ENCODE data around the gene BMPR1A. TPM values are rescaled to one million over a fixed set of nuclear protein-coding genes. Genes with fewer than 3 reads are reported as not detected.
"Not testable (repeated sequence)": the region's sequence is repeated elsewhere in the genome, so short reads cannot be mapped to it uniquely, and the experiment has no call there.

The BMPR1A gene
- total RNA-seq, 8 experiments from 2014 or later, result 15.8 to 44.1 (median 27.9) TPM

- no peak for ATAC-seq (replicated peaks in 6 of 8)
- Histone ChIP-seq H3K4me1 (replicated peaks in 1 of 2) (peaks cover 16 to 25% of the 10 kb centered on the region in 2 donors), H3K27ac (no peak overlapping the region), H3K4me3 (no peak overlapping the region)
- 80 to 100% (median 100%) methylated on average over 1 to 2 of the region's 3 CpGs; no CpG with 5 or more reads in 6 of the 10 experiments for WGBS, 10 experiments
- in situ Hi-C loops (cut with MboI; ENCODE audit: low pct_unique_long_range_greater_than_20kb in 2 of 9, low sequenced_read_pairs in 9 of 9, unreplicated experiment in 9 of 9), result loop anchor here in 2 of 9 experiments (25.0 kb wide), 1 partner anchor 117 kb away; no protein-coding TSS in a partner anchor
Measured at GRCh38 chr10:86944907-86945306, 188.5 kb downstream of the BMPR1A start.

GRCh38 chr10:86945361-86946212, 189.2 kb downstream of the BMPR1A start:
- in situ Hi-C loops (cut with MboI; ENCODE audit: low pct_unique_long_range_greater_than_20kb in 2 of 9, low sequenced_read_pairs in 9 of 9, unreplicated experiment in 9 of 9), result loop anchor here in 2 of 9 experiments (25.0 kb wide), 1 partner anchor 117 kb away; no protein-coding TSS in a partner anchor
- peak; percentile 4 to 80 (median 72) for ATAC-seq (replicated peaks in 6 of 8)
- WGBS, 10 experiments, result 0 to 69% (median 56%) methylated on average over 1 to 4 of the region's 18 CpGs; no CpG with 5 or more reads in 3 of the 10 experiments
- Histone ChIP-seq H3K27ac (peak overlapping the region in 1 of 2 donors; percentile 30), H3K4me1 (replicated peaks in 1 of 2) (peaks cover 16 to 24% of the 10 kb centered on the region in 2 donors), H3K4me3 (no peak overlapping the region)

DNA sequence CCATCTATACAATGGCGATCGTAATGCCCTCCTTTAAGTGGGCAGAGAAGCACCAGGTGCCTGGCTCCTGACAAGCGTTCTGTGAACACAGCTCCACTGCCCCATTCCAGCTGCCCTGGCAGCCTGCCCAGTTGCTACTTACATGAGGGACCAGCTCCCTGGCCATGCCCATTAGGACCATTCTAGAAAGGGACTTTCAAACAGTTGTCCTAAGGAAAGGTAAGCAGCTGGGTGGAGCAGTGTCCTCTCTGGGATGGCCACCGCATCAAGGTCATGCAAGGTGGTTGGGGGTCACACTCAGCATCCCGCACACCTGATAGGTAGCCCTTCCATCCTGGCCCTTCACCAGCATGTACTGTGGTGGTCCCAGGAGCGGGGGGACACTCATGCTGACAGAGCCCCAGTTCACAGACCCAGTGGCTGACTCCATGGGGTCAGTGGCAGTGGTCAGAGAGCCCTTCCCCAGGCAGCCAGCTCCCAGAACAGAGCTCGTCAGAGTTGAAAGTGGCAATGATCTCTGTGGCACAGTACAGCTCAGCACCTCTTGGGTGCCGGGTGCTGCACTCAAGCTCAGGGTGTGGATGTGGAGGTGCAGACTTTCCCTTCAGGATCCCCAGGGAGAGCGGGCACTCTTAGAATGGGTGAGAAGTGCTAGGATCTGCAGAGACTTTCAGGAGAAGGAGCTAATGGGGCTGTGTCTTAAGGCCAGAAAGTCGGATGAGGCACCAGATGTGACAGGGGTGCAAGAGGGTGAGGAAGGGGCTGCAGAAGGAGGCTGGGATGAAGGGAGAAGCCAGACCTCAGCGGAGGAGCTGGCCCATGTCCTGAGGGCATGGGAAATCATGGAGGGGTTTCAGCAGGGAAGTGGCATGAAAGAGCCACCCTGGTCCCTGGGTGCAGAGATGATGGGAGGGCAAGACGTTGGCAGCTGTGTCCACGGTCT, 190.1 kb downstream of the BMPR1A start:
- in situ Hi-C loops (cut with MboI; ENCODE audit: low pct_unique_long_range_greater_than_20kb in 2 of 9, low sequenced_read_pairs in 9 of 9, unreplicated experiment in 9 of 9), result loop anchor here in 2 of 9 experiments (25.0 kb wide), 1 partner anchor 116 kb away; no protein-coding TSS in a partner anchor
- WGBS, 10 experiments, result 76 to 93% (median 89%) methylated on average over 2 to 5 of the region's 13 CpGs; no CpG with 5 or more reads in 4 of the 10 experiments
- H3K4me1 ChIP-seq (replicated peaks in 1 of 2), result peaks cover 16 to 24% of the 10 kb centered on the region in 2 donors
- no peak overlapping the region for H3K27ac ChIP-seq
- ATAC-seq (replicated peaks in 6 of 8), result peak in 4 of 8 experiments; percentile 6 to 49 (median 24)
- H3K4me3 ChIP-seq, result no peak overlapping the region

- H3K4me3 ChIP-seq; H3K27ac ChIP-seq; ATAC-seq (replicated peaks in 6 of 8): not testable (repeated sequence)
- WGBS, 10 experiments, result 67 to 100% (median 84%) methylated on average over 1 to 3 of the region's 4 CpGs; no CpG with 5 or more reads in 5 of the 10 experiments
- H3K4me1 ChIP-seq (replicated peaks in 1 of 2), result peaks cover 16 to 24% of the 10 kb centered on the region in 2 donors
- in situ Hi-C loops (cut with MboI; ENCODE audit: low pct_unique_long_range_greater_than_20kb in 2 of 9, low sequenced_read_pairs in 9 of 9, unreplicated experiment in 9 of 9), result loop anchor here in 2 of 9 experiments (25.0 kb wide), 1 partner anchor 114 kb away; no protein-coding TSS in a partner anchor
Measured at GRCh38 chr10:86947806-86948205, 191.4 kb downstream of the BMPR1A start.

DNA sequence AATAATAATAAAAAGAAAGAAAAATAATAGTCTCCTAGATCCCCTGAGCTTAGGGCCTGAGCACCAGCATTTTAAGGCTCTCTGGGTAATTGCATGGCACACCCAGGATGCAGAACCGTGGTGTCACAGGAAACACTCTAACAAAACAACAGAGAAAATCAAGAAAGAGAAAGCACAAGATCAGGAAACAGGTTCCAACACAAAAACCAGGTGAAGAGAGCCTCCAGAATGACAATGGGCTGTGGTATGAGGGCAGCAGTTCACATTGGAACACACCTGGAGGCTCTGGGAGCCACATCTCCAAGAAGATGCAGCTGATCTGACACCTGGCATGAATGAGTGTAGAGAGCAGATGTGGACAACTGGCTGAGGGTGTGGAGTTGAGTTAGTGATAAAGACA, 193.9 kb downstream of the BMPR1A start:
- 33 to 100% (median 83%) methylated on average over 1 of the region's 1 CpG; no CpG with 5 or more reads in 5 of the 10 experiments for WGBS, 10 experiments
- Histone ChIP-seq H3K4me3 (no peak overlapping the region), H3K27ac (no peak overlapping the region), H3K4me1 (replicated peaks in 1 of 2) (peaks cover 34 to 41% of the 10 kb centered on the region in 2 donors)
- in situ Hi-C loops (cut with MboI; ENCODE audit: low pct_unique_long_range_greater_than_20kb in 2 of 9, low sequenced_read_pairs in 9 of 9, unreplicated experiment in 9 of 9), result no loop called here
- ATAC-seq (replicated peaks in 6 of 8), result no peak

DNA sequence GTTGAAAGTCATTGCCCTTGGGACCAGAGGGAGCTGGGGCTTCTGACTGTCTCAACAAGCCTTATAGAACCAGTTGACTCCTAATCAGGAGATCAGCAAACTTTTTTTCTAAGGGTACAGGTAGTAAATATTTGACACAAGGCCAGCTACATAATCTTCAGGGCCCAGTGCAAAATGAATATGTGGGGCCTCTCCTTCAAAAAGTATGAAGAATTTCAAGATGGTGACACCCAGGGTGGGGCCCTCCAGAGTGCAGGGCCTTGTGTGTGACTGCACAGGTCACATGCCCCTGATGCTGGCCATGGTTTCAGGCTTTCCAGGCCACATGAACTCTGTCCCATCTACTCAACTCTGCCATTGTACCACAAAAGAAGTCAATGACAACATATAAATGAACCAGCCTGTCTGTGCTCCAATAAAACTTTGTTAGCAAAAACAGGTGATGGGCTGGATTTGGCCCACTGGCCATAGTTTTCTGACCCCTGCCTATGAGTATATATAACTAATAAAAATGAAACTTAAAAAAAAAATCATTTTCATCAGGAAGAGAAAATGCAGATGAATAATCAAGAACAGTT, 194.9 kb downstream of the BMPR1A start:
- no peak overlapping the region for H3K27ac ChIP-seq
- H3K4me1 ChIP-seq (replicated peaks in 1 of 2), result peaks cover 39 to 42% of the 10 kb centered on the region in 2 donors
- ATAC-seq (replicated peaks in 6 of 8), result peak in 2 of 8 experiments; percentile 7 to 12
- in situ Hi-C loops (cut with MboI; ENCODE audit: low pct_unique_long_range_greater_than_20kb in 2 of 9, low sequenced_read_pairs in 9 of 9, unreplicated experiment in 9 of 9), result no loop called here
- no peak overlapping the region for H3K4me3 ChIP-seq

DNA sequence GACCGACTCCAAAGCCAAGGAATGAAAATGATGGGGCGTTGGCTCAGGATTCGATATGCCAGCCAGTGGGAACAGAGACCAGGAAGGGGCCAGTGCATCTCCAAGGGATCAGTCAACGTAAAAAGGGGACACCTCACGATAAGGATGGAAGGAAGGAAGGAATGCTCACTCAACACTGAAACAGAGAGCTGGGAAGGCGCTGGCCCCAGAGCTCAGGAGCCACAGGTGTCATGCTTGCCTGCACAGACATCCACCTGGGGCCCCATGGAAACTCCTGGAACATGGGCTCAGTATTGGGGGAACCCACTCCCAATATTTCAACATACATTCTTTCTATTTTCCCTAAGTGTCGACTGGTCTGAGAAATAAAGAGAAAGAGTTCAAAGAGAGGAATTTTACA, 195.7 kb downstream of the BMPR1A start:
- H3K4me1 ChIP-seq (replicated peaks in 1 of 2), result peaks cover 41 to 43% of the 10 kb centered on the region in 2 donors
- WGBS, 10 experiments, result 77 to 100% (median 91%) methylated on average over 1 to 7 of the region's 7 CpGs; no CpG with 5 or more reads in 4 of the 10 experiments

DNA sequence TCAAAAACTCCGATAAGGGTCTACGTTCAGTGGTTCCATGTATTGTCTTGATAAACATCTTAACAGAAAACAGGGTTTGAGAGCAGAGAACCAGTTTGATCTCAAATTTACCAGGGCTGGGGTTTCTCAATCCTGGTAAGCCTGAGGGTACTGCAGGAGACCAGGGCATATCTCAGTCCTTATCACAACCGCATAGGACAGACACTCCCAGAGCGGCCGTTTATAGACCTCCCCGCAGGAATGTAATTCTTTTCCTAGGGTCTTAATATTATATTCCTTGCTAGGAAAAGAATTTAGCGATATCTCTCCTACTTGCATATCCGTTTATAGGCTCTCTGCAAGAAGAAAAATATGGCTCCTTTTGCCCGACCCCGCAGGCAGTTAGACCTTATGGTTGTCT, 196.3 kb downstream of the BMPR1A start:
- in situ Hi-C loops (cut with MboI; ENCODE audit: low pct_unique_long_range_greater_than_20kb in 2 of 9, low sequenced_read_pairs in 9 of 9, unreplicated experiment in 9 of 9); H3K27ac ChIP-seq; H3K4me3 ChIP-seq; ATAC-seq (replicated peaks in 6 of 8): not testable (repeated sequence)
- peaks cover 41 to 43% of the 10 kb centered on the region in 2 donors for H3K4me1 ChIP-seq (replicated peaks in 1 of 2)
- WGBS, 10 experiments, result 86 to 100% (median 98%) methylated on average over 2 to 10 of the region's 10 CpGs

More for the DNA sequence above, 195.7 kb downstream of the BMPR1A start:
- in situ Hi-C loops (cut with MboI; ENCODE audit: low pct_unique_long_range_greater_than_20kb in 2 of 9, low sequenced_read_pairs in 9 of 9, unreplicated experiment in 9 of 9), result no loop called here
- ATAC-seq (replicated peaks in 6 of 8), result no peak
- no peak overlapping the region for H3K4me3 ChIP-seq
- H3K27ac ChIP-seq, result no peak overlapping the region

GRCh38 chr10:86953747-86954680, 197.6 kb downstream of the BMPR1A start:
- 0 to 67% (median 20%) methylated on average over 1 to 5 of the region's 15 CpGs; no CpG with 5 or more reads in 3 of the 10 experiments for WGBS, 10 experiments
- Histone ChIP-seq H3K4me1 (replicated peaks in 1 of 2) (peaks cover 47 to 55% of the 10 kb centered on the region in 2 donors), H3K4me3 (no peak overlapping the region), H3K27ac (peak overlapping the region; percentile 89 to 95)
- in situ Hi-C loops (cut with MboI; ENCODE audit: low pct_unique_long_range_greater_than_20kb in 2 of 9, low sequenced_read_pairs in 9 of 9, unreplicated experiment in 9 of 9), result no loop called here
- ATAC-seq (replicated peaks in 6 of 8), result peak; percentile 71 to 91 (median 78)

- in situ Hi-C loops (cut with MboI; ENCODE audit: low pct_unique_long_range_greater_than_20kb in 2 of 9, low sequenced_read_pairs in 9 of 9, unreplicated experiment in 9 of 9), result no loop called here
- peak in 2 of 8 experiments; percentile 0 to 5 for ATAC-seq (replicated peaks in 6 of 8)
- H3K27ac ChIP-seq, result peak overlapping the region; percentile 84 to 95
- peaks cover 53 to 63% of the 10 kb centered on the region in 2 donors for H3K4me1 ChIP-seq (replicated peaks in 1 of 2)
- 10 to 17% methylated on average over 2 to 3 of the region's 13 CpGs; no CpG with 5 or more reads in 8 of the 10 experiments for WGBS, 10 experiments
- H3K4me3 ChIP-seq, result no peak overlapping the region
Measured at GRCh38 chr10:86954681-86955500, 198.5 kb downstream of the BMPR1A start.

All from motor neuron (in vitro differentiated cells).